ENCODE measurements around the gene KIF26B. TPM values are rescaled to one million over a fixed set of nuclear protein-coding genes. Genes with fewer than 3 reads are reported as not detected.

KIF26B gene
- total RNA-seq, 1 donor from 2014 or later = 3.5 TPM

DNA sequence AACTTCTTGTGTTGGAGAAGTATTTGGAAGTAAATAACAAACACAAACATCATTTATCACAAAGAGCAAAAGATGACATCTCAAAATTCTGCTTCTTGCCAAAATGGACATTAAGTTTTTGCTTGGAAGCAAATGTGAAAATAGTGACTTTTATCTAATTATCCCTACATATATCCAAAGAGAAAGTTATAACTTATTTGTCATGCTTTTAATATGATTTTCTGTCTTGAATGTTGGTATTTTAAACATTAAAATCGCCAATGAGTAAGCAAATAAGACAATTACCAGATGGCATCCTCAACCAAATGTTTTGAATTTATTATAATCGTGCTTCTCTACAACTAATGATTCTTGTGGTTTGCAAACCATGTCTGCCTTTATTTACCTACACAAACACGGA is 594.3 kb downstream of the KIF26B start:
- intact Hi-C loops (cut with micrococcal nuclease) = no loop called here
- H3K4me1 ChIP-seq = no peaks in the 10 kb centered on the region
- peaks cover 12% of the 10 kb centered on the region for H3K36me3 ChIP-seq
- no peak overlapping the region for H3K4me3 ChIP-seq
- peaks cover 20% of the 10 kb centered on the region for H3K9me3 ChIP-seq (replicated peaks)
- TF ChIP-seq CTCF (IDR thresholded peaks at IDR 0.05; ENCODE audit: borderline replicate concordance) = no peak
- DNase-seq = no peak
- no peak overlapping the region for H3K27ac ChIP-seq (replicated peaks)
- no peaks in the 10 kb centered on the region for H3K27me3 ChIP-seq (ENCODE audit: low read depth)

DNA sequence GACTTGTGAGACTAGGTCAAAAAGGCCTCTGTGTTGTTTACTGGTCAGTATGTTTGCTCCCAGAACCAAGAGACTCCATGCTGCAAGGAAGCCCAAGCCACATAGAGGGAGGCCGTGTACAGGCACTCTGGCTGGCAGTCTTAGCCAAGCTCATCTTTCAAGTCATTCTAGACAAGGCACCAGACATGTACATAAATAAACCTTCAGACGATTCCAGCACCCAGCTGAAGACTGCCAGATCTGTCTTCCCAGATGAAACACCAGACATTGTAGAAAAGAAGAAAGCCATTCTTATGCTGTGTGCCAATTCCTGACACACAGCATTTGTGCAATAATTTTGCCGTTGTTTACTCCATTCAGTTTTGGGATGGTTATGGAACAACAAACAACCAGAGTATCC is 595.5 kb downstream of the KIF26B start:
- H3K4me3 ChIP-seq = no peak overlapping the region
- peaks cover 22% of the 10 kb centered on the region for H3K36me3 ChIP-seq
- H3K4me1 ChIP-seq = no peaks in the 10 kb centered on the region
- no peak overlapping the region for H3K27ac ChIP-seq (replicated peaks)
- DNase-seq = no peak
- H3K9me3 ChIP-seq (replicated peaks) = peaks cover 30% of the 10 kb centered on the region
- no peak for TF ChIP-seq CTCF (IDR thresholded peaks at IDR 0.05; ENCODE audit: borderline replicate concordance)
- no peaks in the 10 kb centered on the region for H3K27me3 ChIP-seq (ENCODE audit: low read depth)
- intact Hi-C loops (cut with micrococcal nuclease) = no loop called here

- peaks cover 26% of the 10 kb centered on the region for H3K36me3 ChIP-seq
- H3K27me3 ChIP-seq (ENCODE audit: low read depth) = no peaks in the 10 kb centered on the region
- H3K27ac ChIP-seq (replicated peaks) = no peak overlapping the region
- TF ChIP-seq CTCF (IDR thresholded peaks at IDR 0.05; ENCODE audit: borderline replicate concordance) = no peak
- no peak overlapping the region for H3K4me3 ChIP-seq
- no peak for DNase-seq
- H3K9me3 ChIP-seq (replicated peaks) = peaks cover 38% of the 10 kb centered on the region
- no peaks in the 10 kb centered on the region for H3K4me1 ChIP-seq
- intact Hi-C loops (cut with micrococcal nuclease) = no loop called here
These were observed 596.3 kb downstream of the KIF26B start for GRCh38 chr1:245751116-245751515.

DNA sequence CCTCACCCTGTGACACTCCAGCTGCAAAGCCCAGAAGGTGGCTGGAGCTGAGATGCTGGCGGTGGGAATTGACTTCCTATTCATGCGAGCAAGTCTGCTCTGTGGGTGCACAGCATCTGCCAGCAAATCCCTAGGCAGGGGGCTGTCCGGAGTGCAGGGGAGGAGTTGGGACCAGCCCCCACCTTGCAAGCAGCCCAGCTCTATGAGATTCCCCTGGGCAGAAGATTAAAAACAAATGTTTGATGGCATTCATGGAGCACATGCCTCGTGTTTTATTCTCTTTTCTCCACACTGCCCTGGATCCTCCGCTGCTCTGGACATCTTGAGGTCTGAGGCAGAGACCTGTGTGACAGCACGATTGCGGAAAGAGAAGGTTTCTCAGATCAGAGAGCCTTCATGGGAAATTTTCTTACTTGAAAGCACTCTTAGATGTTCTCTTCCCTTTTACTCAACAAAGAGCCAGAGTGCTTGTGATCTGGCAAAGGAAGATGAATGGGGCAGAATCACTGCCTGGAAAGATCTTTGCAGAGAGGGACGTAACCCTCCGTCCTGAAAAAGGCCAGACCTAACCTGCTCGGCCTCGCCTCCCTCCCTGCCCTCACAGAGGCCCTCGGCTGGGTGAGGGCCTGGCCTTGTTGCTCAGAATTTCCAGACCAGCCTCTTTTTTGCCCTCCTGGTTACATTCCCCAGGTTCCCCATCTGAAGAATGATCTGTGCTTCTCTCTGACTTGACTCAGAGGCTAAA is 597.1 kb downstream of the KIF26B start:
- no peak overlapping the region for H3K27ac ChIP-seq (replicated peaks)
- no peak for TF ChIP-seq CTCF (IDR thresholded peaks at IDR 0.05; ENCODE audit: borderline replicate concordance)
- peaks cover 26% of the 10 kb centered on the region for H3K36me3 ChIP-seq
- peaks cover 35% of the 10 kb centered on the region for H3K9me3 ChIP-seq (replicated peaks)
- no peak overlapping the region for H3K4me3 ChIP-seq
- H3K4me1 ChIP-seq = no peaks in the 10 kb centered on the region
- intact Hi-C loops (cut with micrococcal nuclease) = no loop called here
- no peaks in the 10 kb centered on the region for H3K27me3 ChIP-seq (ENCODE audit: low read depth)
- no peak for DNase-seq

GRCh38 chr1:245752561-245752960 is 597.8 kb downstream of the KIF26B start:
- Histone ChIP-seq H3K27ac (replicated peaks) (no peak overlapping the region), H3K4me3 (no peak overlapping the region), H3K9me3 (replicated peaks) (peaks cover 37% of the 10 kb centered on the region), H3K4me1 (no peaks in the 10 kb centered on the region), H3K27me3 (ENCODE audit: low read depth) (no peaks in the 10 kb centered on the region), H3K36me3 (peaks cover 26% of the 10 kb centered on the region)
- intact Hi-C loops (cut with micrococcal nuclease) = no loop called here
- no peak for DNase-seq
- no peak for TF ChIP-seq CTCF (IDR thresholded peaks at IDR 0.05; ENCODE audit: borderline replicate concordance)
